A549 treated with GW870086 at 1 μM for 4 hours (cell line): ENCODE data around the gene TRPM3. TPM values are rescaled to one million over a fixed set of nuclear protein-coding genes. Genes with fewer than 3 reads are reported as not detected.

ENCODE experiments used
- total RNA-seq: library from RNA; stranded (reverse); fragments of 200-300 nt; extraction: Qiagen RNA extraction; gene quantifications from 5 replicates; pipeline ENCODE4 v1.2.3, GENCODE V29; 2022; ENCODE audit warnings: low read depth

The TRPM3 gene
- total RNA-seq = not detected in 5 replicates

GRCh38 chr9:71121275-71122021 is at the start of gene TRPM3:
Gene TRPM3, minus strand, starts transcription at chr9:71121621. Its CDS starts 267 bp downstream, at chr9:71121354.

